ENCODE measurements around the gene UST.
"Not testable (repeated sequence)": the region's sequence is repeated elsewhere in the genome, so short reads cannot be mapped to it uniquely, and the experiment has no call there.

UST gene

DNA sequence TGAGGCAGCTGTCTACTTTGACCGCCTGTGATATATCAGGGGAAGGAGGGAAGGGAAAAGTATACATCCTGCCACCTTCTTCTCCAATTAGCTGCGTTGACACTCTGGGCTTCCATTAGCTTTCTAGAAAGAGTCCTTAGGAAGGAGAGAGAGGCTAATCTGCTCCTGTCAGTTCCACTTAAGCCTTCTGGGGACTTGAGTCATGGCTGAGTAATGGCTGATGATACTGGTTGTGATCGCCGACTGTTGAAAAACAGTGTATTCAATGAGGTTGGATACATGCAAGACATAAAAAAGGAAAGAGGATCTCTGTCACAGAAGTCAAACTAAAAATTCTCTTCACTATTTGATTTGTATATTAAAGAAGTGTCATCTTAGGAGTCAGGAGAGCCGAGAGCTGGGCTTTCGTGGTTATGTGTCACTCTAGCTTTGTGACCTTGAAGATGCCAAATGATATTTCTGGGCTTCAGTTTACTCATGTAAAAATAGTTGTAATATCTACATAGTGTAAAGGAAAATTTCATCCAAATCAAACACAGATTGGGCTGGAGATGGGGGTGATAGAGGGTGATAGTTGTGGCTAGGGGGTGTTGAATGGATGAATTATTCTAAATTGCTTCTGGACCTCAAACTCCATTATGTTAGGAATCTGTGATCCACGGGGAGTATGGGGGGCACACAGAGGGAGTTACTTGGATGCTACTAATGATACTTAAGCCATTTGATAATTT is 189.0 kb downstream of the UST start:
- in situ Hi-C loops (cut with HindIII; ENCODE audit: low sequenced_read_pairs): no loop called here

DNA sequence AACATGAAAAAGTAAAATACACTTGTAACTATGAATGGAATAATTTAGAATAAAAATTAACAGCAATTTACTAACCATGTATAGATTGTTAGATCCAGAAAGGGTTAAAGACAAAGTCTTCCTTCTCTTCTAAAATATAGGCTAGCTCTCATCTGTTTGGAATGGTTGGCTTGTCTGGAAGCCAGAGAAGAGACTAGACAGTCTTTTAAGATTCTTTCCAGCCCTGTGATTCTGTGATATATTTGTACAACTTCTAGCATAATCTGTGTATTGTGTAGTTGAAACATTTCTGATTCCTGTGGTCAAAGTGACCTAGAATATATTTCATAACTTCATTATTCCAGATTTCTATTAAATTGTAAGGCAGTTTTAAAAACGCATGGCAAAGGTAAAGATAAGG is 196.6 kb downstream of the UST start:
- in situ Hi-C loops (cut with HindIII; ENCODE audit: low sequenced_read_pairs): no loop called here

DNA sequence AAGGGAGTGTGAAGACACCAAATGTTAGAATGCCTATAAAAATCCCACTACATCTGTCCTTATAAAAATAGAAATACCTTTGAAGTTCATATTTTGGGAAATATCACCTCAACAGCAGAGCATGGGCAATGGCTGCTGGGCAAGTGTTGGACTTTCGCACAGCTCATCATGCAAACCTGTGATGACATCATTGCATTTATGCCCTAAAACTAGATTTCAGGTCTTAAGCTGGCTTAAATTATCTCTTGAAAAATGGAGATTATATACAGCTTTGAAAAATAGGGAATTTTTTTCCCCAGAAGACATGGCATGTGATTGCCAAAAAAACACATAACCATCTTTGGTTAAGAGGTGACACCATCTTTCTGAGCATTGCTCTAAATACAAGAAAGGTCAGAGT is 197.8 kb downstream of the UST start:
- in situ Hi-C loops (cut with HindIII; ENCODE audit: low sequenced_read_pairs): no loop called here

- in situ Hi-C loops (cut with HindIII; ENCODE audit: low sequenced_read_pairs): no loop called here
These were observed 198.6 kb downstream of the UST start for GRCh38 chr6:148945301-148946021.

- in situ Hi-C loops (cut with HindIII; ENCODE audit: low sequenced_read_pairs): no loop called here
These were observed 201.0 kb downstream of the UST start for GRCh38 chr6:148947621-148948444.

DNA sequence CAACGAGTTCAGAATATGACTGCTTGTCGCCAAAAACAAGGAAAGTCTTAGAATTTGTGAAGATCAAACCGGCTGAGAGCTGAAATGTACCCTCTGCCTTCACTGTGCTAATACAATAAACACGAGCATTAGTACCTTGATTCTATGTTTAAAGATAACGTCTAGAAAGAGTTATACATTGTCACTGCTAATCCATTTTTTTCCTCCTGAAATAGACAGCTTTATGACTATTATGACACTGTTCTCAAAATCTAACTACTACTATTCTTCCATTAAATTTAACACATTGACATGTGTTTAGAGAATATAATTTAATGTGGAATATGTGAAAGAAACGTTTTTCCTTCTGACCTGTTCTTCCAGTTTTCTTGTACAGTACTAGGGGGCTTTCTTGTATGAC is 204.8 kb downstream of the UST start:
- in situ Hi-C loops (cut with HindIII; ENCODE audit: low sequenced_read_pairs): no loop called here

DNA sequence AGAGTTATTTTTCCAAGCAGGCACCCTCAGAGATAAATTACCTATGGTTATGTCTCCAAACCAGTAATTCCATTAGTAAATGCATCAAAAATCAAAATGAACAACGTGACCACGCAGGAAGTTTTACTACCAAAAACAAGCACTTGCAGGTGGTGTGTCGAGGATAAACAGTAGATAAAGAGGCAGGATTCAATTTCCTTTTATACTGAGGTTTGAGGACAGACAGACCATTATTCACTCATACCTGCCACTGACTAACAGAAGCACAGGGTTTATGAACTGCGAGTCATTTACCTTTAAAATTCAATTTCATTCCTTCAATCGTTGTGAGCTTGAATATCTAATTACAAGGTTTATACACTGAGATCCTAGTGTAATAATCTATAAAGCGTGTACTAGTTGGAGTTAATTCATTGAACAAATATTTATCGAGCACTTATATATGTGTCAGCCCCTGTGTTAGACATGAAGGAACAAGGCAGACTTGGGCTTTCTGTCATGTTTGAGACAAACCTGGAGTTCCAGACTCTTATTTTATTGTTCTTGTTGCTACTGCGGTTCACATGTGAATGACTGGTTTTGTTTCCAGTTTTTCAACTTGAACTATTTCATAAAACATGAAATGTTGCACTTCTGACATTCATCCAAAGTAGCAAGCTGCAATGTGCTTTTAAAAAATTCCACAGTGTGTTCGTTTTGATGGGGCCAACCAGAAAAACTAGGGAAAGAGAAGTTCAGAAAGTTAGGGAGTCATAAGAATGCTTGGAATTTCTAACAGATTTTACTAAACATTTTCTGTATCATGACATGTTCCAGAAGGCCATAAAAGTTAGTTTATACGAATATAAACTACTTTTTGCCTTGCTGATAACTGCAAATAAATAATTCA is 205.6 kb downstream of the UST start:
- in situ Hi-C loops (cut with HindIII; ENCODE audit: low sequenced_read_pairs): no loop called here

- in situ Hi-C loops (cut with HindIII; ENCODE audit: low sequenced_read_pairs): no loop called here
These were observed 207.6 kb downstream of the UST start for GRCh38 chr6:148954461-148954860.

GRCh38 chr6:148954934-148955333 is 208.1 kb downstream of the UST start:
- in situ Hi-C loops (cut with HindIII; ENCODE audit: low sequenced_read_pairs): no loop called here

DNA sequence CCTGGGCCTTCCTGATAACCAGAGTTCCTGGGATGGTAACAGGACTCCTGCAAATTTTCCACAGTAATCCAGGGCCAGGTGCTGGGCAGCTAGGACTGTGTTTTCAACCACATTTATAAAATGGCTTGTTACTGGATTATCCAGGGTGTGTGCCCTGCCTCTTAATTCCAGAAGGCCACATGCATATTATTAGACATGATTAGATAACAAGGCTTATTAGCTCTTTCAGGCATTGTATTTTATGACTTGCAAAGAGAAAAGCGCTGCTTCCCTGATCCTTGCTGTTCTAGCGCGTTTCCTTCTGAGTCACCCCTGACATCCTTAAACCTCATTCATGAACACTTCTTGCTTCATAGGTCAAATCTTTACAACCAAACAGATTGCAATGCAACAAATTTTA is 208.6 kb downstream of the UST start:
- in situ Hi-C loops (cut with HindIII; ENCODE audit: low sequenced_read_pairs): no loop called here

DNA sequence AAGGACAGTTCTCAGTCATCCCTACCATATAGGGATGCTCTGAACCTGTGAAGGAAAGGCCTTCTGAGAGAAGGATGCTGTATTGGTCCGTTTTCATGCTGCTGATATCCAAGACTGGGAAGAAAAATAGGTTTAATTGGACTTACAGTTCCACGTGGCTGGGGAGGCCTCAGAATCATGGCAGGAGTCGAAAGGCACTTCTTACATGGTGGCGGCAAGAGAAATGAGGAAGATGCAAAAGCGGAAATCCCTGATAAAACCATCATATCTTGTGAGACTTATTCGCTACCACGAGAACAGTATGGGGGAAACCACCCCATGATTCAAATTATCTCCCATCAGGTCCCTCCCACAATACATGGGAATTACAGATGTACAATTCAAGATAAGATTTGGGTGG is 209.3 kb downstream of the UST start:
- in situ Hi-C loops (cut with HindIII; ENCODE audit: low sequenced_read_pairs): not testable (repeated sequence)

- in situ Hi-C loops (cut with HindIII; ENCODE audit: low sequenced_read_pairs): no loop called here
These were observed 210.9 kb downstream of the UST start for GRCh38 chr6:148957752-148958151.

DNA sequence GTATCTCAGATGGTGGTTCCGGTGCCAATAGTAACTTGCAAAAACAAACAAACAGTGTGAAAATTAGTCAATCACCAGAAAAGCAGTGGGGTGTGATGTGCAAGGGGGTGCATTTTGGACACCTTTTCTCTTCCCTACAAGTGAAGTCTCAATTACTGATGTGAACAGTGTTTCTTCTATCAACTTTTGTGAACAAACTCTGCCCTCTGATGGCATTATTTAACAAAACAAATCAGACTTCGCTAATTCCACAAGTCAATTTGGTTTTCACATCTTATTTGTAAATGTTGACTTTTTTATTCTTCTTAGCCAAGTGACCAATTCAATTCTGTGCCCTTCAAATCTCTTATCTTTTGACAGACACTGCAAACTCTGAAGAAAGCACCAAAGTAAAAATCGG is 212.2 kb downstream of the UST start:
- in situ Hi-C loops (cut with HindIII; ENCODE audit: low sequenced_read_pairs): no loop called here

DNA sequence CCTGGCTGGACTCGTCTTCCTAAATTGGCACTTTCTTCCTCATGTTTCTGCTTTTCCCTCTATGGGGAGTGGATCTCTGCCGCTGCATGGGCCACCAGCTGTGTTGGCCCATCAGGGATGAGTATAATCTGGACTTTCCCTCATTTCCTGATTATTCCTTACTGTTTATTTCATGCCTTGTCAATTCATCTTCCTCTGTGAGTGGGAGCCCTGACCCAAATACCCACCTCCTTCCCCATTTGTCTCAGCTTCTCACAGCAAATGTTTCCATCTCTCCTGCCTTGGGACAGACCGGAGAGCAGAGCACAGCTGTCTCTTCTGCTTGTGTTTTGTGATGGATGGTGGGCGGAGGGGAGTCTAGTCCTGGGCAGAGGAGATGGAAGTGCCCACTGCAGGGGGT is 212.7 kb downstream of the UST start:
- in situ Hi-C loops (cut with HindIII; ENCODE audit: low sequenced_read_pairs): no loop called here

DNA sequence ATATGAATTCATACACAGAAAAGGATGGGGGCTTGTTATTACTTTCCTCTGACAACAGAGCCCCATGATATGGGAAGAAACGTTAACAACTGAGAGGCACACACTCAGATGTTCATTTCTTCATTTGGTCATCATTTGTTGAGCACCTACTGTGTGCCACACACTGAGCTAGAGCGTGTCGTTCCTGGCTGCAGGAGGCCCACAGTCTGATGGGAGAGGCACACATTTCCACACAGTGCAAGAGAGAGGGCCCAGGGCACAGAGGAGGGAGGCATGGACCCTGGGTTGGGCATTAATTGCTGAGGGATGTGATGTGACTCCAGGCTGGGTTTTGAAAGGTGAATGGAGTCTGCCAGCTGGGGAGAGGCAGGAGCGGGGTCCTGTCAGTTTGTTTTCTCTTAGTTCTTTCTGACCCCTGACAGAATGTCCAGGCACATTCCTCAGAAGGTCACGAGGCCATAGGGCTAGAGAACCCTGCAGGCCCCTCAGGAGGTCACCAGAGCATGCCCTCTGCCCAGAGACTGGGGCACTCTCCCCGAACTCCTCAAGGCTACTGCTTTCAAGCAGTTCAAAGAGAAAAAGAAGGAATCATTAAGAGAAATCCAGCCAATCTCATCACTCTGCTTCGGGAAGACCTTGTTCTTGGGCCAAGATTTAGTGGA is 216.2 kb downstream of the UST start:
- in situ Hi-C loops (cut with HindIII; ENCODE audit: low sequenced_read_pairs): no loop called here

DNA sequence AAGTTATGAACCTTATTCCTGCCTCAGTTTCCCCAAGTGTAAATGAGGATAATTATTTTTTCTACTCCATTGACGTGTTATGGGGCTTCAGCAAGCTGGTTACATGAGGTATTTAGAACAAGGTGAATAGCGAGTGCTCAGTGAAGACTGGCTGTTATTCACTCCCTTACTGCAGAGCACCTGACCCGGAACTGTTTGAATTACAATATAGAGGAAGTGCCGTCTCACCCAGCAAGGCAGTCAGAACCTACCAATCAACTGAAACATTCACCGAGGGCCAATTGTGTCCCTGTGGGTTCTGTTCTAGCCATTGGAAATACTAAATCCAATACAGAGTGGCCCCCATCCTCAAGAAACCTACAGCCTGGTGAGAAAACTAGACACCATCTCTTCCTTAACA is 216.9 kb downstream of the UST start:
- in situ Hi-C loops (cut with HindIII; ENCODE audit: low sequenced_read_pairs): no loop called here

- in situ Hi-C loops (cut with HindIII; ENCODE audit: low sequenced_read_pairs): no loop called here
These were observed 217.6 kb downstream of the UST start for GRCh38 chr6:148964467-148964866.

GRCh38 chr6:148965287-148965686 is 218.5 kb downstream of the UST start:
- in situ Hi-C loops (cut with HindIII; ENCODE audit: low sequenced_read_pairs): no loop called here

- in situ Hi-C loops (cut with HindIII; ENCODE audit: low sequenced_read_pairs): no loop called here
These were observed 220.2 kb downstream of the UST start for GRCh38 chr6:148967011-148967520.

GRCh38 chr6:148967541-148967956 is 220.7 kb downstream of the UST start:
- in situ Hi-C loops (cut with HindIII; ENCODE audit: low sequenced_read_pairs): no loop called here

Measured in DLD1 (cell line).